ENCODE measurements around the gene TXLNA.

The TXLNA gene

DNA sequence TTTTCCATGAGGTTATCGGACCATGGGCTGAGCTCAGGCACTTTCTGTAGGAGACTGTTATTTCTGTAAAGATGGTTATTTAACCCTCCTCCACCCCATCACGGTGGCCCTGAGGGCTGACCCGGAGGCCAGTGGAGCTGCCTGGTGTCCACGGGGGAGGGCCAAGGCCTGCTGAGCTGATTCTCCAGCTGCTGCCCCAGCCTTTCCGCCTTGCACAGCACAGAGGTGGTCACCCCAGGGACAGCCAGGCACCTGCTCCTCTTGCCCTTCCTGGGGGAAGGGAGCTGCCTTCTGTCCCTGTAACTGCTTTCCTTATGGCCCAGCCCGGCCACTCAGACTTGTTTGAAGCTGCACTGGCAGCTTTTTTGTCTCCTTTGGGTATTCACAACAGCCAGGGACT is 18.4 kb downstream of the TXLNA start:
- peak overlapping the region; percentile 75 for H3K27ac Mint-ChIP-seq

DNA sequence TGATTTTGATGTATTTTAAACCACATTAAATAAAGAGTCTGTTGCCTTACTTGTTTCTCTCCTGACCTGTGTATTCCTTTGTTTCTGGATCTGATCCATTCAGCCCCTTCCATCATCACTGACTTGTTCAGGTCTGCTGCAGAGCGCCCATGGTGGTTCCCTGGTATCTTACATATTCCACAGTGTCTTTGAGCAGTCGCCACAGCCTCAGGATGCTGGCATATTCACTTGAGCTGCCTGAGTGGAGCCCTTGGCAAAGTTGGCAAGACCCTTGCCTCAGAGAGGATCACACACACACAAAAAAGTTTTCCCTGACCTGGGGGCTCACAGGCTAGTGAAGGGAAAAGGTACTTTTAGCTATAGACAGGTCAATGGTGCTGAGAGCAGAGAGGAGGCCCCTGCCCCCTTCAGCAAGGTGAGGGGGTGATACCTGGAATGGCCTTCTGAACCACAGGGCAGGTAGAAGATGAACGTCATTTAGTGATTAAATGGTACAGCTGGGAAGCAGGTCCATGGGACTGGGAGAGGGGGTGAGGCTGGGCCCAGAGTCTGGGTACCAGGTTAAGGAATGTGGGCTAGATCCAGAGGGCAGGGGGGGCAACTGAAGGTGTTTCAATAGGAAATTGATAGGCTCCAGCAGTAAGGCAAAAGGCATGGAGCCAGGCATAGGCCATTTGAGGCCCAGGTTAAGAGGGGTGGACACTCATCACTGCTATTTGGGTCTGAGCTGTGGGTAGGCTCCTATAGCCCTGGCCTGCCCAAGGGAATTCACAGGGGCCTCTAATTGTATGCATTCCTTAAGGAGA is 19.0 kb downstream of the TXLNA start:
- Mint-ChIP-seq H3K4me1 (peaks cover 68% of the 10 kb centered on the region), H3K36me3 (peaks cover 60% of the 10 kb centered on the region), H3K27ac (peak overlapping the region; percentile 75), H3K4me3 (peak overlapping the region; percentile 52), H3K27me3 (no peaks in the 10 kb centered on the region), H3K9me3 (no peaks in the 10 kb centered on the region)
- ATAC-seq, result no peak

More for the DNA sequence above, 18.4 kb downstream of the TXLNA start:
- ATAC-seq, result no peak
- Mint-ChIP-seq H3K4me1 (peaks cover 62% of the 10 kb centered on the region), H3K9me3 (no peaks in the 10 kb centered on the region), H3K27me3 (no peaks in the 10 kb centered on the region), H3K4me3 (no peak overlapping the region), H3K36me3 (peaks cover 66% of the 10 kb centered on the region)

DNA sequence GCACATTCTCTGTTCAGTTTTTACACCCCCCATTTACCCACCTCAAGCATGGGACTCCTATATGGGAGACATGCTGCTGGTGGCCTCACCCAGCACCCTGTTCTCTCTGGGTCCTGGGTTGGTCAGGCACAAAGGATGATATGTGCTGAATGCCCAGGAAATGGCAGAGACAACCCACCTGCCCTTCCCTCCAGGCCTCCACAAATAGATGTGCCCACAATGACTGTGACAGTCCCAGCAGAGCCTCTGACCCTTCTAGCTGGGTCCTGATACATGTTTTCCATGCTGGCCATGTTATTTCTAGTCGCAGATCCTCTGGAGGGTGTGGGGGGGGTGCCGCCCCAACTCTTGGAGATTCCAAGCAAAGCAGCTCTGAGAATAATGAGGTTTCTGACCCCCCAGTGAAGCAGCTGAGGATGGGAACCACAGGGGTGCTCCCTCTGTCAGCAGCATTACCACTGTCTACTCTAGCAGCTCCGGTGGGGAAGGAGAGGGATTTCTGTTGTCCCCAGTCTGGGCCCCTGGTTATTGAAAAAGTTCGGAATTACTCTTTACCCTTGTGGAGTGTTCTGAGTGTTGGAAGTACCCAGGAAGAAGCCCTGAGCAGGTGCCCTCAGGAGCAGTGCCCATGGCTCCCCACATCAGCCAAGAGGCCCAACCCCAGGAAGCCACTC is 19.7 kb downstream of the TXLNA start:
- ATAC-seq, result no peak
- Mint-ChIP-seq H3K4me3 (peak overlapping the region; percentile 92), H3K9me3 (no peaks in the 10 kb centered on the region), H3K27ac (peak overlapping the region; percentile 75), H3K4me1 (peaks cover 75% of the 10 kb centered on the region), H3K36me3 (peaks cover 57% of the 10 kb centered on the region), H3K27me3 (no peaks in the 10 kb centered on the region)

DNA sequence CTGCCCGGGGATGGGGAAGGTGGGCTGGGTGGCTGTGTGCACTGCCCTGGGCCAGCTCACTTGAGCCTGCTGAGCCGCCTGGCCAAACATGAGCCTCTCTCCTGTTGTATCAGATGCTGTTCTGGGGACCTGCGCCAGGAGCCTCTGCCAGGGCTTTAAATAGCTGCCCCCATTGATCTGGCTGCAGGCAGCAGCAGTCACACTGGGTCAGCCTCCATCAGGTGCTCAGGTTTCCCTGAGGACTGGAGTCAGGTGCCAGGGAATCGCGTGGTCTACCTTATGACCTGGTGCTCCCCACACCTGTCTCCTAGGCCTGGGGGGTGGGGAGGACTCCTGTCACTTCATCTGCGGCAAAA is 20.2 kb downstream of the TXLNA start:
- Mint-ChIP-seq H3K4me1 (peaks cover 80% of the 10 kb centered on the region), H3K9me3 (no peaks in the 10 kb centered on the region), H3K27me3 (no peaks in the 10 kb centered on the region), H3K27ac (peak overlapping the region; percentile 91), H3K4me3 (peak overlapping the region; percentile 92), H3K36me3 (peaks cover 54% of the 10 kb centered on the region)
- ATAC-seq, result no peak

DNA sequence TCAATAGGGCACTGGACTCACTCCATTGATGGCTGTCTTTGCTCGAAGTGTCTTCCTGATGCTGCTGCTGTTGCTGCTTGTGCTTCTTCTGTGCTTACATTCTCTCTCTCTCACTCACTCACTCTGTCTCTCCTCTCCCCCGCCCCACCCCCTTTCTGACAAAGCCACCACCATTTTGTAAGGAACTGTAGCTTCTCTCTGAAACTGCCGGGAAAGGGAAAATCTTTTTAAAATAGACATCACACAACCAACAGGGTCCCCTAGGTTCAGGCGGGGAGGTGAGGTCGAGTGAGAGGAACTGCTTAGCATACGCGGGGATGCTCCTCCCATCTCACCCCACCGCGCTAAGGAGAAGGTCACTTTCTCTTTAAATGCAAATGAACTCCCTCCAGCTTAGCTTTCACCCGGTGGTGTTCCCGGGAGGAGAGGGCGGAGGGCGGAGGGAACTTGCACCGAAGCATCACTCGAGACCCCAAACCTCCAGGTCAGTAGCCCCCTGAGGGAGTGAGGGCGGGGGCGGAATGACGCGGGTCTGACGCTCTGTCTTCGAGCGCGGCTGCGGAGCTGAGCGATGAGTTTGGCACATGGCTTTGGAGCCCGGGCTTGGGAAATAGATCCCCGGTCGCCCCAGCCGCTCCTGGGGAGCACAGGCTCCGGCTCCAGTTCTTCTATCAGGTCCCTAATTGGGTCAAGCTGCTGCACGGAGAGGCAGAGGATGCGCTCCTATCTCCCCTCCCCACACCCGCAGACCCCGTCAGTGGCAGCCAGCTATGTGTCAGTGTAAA is 20.9 kb downstream of the TXLNA start, which contains the start of gene CCDC28B:
Gene CCDC28B, plus strand, starts transcription at position 370 of the 785 bp plus-strand sequence. CDS start 1,341 bp downstream, outside the sequence.
- peak; percentile 71 for ATAC-seq
- H3K4me3 Mint-ChIP-seq, result peak within 1 kb of the TSS; percentile 92
- H3K4me1 Mint-ChIP-seq, result peaks cover 82% of the 10 kb centered on the region
- peak within 1 kb of the TSS; percentile 91 for H3K27ac Mint-ChIP-seq
- no peaks in the 10 kb centered on the region for H3K9me3 Mint-ChIP-seq
- H3K27me3 Mint-ChIP-seq, result no peaks in the 10 kb centered on the region
- H3K36me3 Mint-ChIP-seq, result peaks cover 46% of the 10 kb centered on the region

DNA sequence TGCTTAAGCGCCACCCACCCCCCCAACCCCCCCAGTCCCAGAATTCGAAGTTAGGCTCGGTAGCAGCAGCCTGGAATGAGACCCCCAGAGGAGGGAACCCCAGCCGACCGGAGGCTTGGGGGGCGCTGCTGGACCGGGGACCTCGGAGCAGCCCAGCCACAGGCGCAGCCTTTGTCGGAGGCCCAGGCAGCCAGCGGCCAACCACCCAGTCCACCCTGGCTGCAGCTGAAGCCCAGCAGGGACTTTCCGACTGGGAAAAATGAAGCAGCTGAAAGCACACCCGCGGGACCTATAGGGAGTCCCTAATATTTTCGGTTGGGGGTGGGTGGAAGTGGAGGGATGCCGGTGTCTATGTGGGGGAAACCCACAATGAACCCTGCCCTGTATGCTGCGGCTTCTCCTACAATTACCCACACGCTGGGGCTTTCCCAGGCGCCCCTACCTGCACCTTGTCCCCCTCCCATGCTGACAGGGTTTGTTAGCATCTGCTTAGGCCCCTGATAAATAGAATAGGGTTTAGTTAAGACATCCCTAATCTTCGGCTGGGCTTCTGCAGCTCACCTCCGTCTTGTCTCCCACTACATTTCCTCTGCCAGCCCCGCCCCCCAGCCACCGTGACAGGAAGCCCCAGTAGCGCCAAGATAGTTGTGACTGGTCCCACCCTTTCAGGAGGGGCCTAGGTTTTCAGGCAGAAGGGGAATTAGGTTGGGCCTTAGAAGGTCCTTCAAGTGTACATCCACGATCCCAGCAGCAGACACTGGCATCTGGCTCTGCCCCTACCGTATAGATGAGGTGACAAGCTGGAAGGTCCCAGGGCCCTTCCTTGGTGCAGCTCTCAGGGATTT is 21.8 kb downstream of the TXLNA start:
- H3K27me3 Mint-ChIP-seq, result no peaks in the 10 kb centered on the region
- H3K9me3 Mint-ChIP-seq, result no peaks in the 10 kb centered on the region

DNA sequence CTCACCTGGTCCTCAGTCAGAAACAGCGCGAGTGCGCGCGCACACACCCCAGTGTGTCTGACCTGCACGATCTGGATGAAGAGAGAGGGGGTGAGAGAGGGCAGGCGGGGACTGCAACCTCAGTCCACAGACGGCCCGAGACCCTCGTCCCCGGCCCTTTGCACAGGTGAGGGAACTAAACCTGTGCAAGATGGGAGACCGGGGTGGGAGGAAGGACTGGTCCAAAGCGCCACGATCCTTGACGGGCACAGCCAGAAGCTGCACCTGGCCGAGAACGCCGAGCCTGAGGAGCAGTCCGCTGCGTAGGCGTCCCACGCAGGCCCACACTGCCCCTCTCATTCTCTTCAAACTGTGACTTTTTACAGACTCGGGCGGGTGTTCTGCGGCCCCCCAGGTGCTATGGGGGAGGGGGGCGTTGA is 25.5 kb downstream of the TXLNA start:
- Mint-ChIP-seq H3K27ac (no peak overlapping the region), H3K9me3 (no peaks in the 10 kb centered on the region), H3K36me3 (peaks cover 17% of the 10 kb centered on the region), H3K27me3 (no peaks in the 10 kb centered on the region), H3K4me1 (peaks cover 82% of the 10 kb centered on the region), H3K4me3 (peak overlapping the region; percentile 87)
- ATAC-seq, result no peak

More for the DNA sequence above, 21.8 kb downstream of the TXLNA start:
- Mint-ChIP-seq H3K4me3 (peak overlapping the region; percentile 92), H3K36me3 (peaks cover 40% of the 10 kb centered on the region), H3K27ac (peak overlapping the region; percentile 91), H3K4me1 (peaks cover 83% of the 10 kb centered on the region)
- peak; percentile 78 for ATAC-seq

DNA sequence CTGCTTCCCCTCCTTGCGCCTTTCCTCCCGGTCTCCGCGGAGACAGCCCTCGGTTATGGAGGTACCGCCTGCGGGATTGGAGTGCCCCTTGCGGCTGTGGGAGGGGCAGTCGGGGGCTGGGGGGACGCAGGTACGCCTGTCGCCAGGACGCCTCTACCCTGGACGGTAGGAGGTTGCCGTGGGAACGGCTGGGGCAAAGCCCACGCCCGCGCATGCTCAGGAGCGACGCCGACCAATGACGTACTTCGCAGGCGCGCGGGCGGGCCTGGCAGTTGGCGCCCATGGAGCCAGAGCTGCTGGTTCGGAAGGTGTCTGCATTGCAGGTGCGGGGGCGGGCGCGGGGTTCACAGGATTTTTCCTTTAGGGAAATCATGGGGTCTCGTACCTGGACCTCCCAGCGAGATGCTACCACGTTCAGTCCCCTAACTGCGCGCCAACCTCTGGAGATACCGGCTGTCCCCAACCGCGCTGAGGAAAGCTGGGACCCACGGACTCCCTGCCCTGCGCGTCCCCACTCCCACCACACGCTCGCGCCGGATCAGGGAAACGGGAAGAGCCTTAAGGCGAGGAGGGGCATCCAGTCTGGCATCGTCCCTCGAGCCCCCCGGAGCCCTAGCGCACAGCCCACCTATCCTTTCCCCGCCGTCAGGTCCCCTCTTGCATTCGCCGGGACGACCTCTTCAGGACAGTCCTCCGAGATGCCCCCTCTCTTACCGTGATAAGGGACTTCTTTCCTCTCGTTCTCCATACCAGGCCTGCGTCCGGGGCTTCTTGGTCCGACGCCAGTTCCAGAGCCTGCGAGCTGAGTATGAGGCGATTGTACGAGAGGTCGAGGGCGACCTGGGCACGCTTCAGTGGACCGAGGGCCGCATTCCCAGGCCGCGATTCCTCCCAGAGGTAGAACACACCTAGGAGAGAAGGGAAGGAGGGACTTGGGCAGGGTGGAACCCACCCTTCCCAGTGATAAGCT is 26.2 kb downstream of the TXLNA start, which contains the start of gene IQCC:
Gene IQCC, plus strand, starts transcription at position 271 of the 970 bp plus-strand sequence. Its CDS starts 11 bp downstream, at position 282.
- H3K4me1 Mint-ChIP-seq, result peaks cover 76% of the 10 kb centered on the region
- peak within 1 kb of the TSS; percentile 85 for H3K27ac Mint-ChIP-seq
- peak within 1 kb of the TSS; percentile 87 for H3K4me3 Mint-ChIP-seq
- no peaks in the 10 kb centered on the region for H3K27me3 Mint-ChIP-seq
- no peaks in the 10 kb centered on the region for H3K9me3 Mint-ChIP-seq
- ATAC-seq, result peak; percentile 75
- H3K36me3 Mint-ChIP-seq, result peaks cover 17% of the 10 kb centered on the region

DNA sequence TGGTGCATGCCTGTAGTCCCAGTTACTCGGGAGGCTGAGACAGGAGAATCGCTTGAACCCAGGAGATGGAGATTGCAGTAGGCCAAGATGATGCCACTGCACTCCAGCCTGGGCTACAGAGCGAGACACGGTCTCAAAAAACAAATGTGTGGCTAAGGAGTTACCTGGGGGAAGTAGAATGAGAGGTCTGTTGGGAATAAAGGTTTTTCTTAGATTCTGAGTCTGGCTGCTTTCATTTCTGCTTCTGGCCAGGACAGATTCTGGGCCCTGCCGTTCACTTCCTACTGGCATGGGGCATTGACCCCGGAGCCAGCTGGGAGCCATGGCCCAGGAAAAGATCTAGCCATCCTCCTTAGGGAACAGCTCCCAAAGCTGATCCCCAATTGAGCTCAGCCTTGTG is 29.0 kb downstream of the TXLNA start:
- ATAC-seq, result peak; percentile 60
- H3K4me1 Mint-ChIP-seq, result peaks cover 64% of the 10 kb centered on the region
- no peak overlapping the region for H3K27ac Mint-ChIP-seq
- no peaks in the 10 kb centered on the region for H3K27me3 Mint-ChIP-seq
- H3K36me3 Mint-ChIP-seq, result peaks cover 6% of the 10 kb centered on the region
- no peaks in the 10 kb centered on the region for H3K9me3 Mint-ChIP-seq
- H3K4me3 Mint-ChIP-seq, result no peak overlapping the region

DNA sequence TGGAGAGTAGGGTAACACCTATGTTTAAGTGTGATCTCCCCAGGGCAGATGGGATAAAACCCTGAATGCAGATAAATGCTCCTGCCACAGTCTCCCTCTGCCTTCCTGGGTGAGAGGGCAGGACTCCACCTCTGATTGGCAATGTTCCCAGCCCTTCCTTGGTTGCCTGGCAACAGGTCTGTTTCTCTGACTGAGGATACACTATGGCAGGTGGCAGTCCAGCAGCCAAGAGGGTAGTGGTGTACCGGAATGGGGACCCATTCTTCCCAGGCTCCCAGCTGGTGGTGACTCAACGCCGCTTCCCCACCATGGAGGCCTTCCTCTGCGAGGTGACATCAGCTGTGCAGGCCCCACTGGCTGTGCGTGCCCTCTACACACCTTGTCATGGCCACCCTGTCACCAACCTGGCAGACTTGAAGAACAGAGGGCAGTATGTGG is 29.4 kb downstream of the TXLNA start, which contains the start of gene DCDC2B:
Gene DCDC2B, plus strand, starts transcription at position 199 of the 438 bp plus-strand sequence. Its CDS starts 5 bp downstream, at position 204.
- no peaks in the 10 kb centered on the region for H3K27me3 Mint-ChIP-seq
- H3K4me3 Mint-ChIP-seq, result no peak within 1 kb of the TSS
- no peak for ATAC-seq
- H3K9me3 Mint-ChIP-seq, result no peaks in the 10 kb centered on the region
- peaks cover 5% of the 10 kb centered on the region for H3K36me3 Mint-ChIP-seq
- peak within 1 kb of the TSS; percentile 52 for H3K27ac Mint-ChIP-seq
- H3K4me1 Mint-ChIP-seq, result peaks cover 59% of the 10 kb centered on the region

DNA sequence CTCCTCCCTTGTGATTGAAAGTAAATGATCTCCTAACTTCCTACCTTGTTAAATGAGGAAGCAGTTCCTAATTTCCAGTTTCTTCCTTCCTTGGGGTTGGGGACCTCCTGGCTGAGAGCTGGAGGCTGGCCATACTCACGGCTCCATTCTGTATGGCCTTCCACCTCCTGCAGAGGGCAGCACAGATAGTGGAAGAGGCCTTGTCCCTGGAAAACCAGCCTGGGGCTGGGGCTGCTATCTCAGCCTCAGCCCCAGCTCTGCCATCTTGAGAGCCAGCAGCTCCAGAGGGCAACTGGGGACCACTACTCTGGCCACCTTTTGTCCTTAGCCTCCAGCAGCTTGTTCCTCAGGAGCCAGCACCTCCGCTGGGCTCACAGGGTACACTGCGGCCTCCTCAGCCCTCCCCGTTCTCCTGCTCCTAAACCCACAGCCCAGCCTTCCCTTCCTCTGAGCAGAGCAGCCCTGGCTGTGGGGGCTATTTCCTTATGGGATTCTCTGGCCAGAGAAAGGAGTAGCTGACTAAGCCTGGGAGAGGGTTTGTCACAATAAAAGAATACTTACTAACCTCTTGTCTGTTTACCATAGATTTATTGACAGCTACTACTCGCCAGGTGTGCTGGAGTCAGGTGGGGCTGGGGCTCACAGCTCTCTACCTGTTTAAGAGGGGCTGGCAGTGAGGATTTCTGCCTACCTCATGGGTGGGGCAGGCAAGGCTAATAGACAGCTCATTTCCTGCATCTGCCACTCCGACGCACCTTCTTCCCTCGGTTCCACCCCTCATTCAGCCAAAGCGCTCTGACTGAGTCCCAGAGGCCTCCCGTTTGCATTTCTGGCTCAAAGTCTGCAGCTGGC is 36.4 kb downstream of the TXLNA start:
- H3K27me3 Mint-ChIP-seq, result no peaks in the 10 kb centered on the region
- no peak overlapping the region for H3K27ac Mint-ChIP-seq
- no peak overlapping the region for H3K4me3 Mint-ChIP-seq
- peak; percentile 78 for ATAC-seq
- H3K4me1 Mint-ChIP-seq, result peaks cover 35% of the 10 kb centered on the region
- peaks cover 34% of the 10 kb centered on the region for H3K36me3 Mint-ChIP-seq
- no peaks in the 10 kb centered on the region for H3K9me3 Mint-ChIP-seq

DNA sequence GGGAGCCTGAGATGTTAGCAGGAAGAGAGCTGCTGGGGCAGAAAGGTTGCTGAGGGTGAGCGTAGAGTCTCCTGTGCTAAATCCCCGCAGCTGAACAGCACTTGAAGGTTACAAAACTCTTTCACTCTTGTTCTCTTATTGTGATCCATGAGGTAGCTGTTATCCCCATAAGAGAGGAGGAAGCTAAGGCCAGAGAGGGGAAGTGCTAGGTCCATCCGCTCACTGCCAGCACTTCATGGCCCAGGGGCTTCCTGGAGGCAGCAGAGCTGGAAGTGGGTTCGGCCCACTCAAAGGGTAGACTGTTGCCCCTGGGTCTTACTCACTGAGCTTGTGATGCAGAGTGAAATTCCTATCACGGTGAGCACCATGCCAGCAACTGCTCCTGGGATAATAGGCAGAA is 37.1 kb downstream of the TXLNA start:
- no peak overlapping the region for H3K27ac Mint-ChIP-seq
- no peaks in the 10 kb centered on the region for H3K27me3 Mint-ChIP-seq
- H3K36me3 Mint-ChIP-seq, result peaks cover 34% of the 10 kb centered on the region
- H3K9me3 Mint-ChIP-seq, result no peaks in the 10 kb centered on the region
- ATAC-seq, result no peak
- H3K4me1 Mint-ChIP-seq, result peaks cover 40% of the 10 kb centered on the region
- no peak overlapping the region for H3K4me3 Mint-ChIP-seq

DNA sequence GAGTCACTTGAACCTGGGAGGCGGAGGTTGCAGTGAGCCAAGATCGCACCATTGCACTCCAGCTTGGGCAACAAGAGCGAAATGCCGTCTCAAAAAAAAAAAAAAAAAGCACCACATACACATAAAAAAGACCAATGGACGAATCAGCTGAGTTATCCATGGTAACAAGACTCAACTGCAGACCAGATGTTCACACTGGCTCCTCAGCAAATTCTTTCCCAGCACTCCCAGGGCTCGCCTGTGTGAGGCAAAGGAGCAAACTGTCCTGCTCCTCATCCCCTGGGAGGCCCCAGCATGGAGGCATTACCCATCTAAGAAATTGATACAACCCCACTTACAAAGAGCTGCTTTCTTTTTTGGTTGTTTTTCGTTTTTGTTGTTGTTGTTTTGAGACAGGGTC is 39.5 kb downstream of the TXLNA start:
- H3K27ac Mint-ChIP-seq, result no peak overlapping the region
- no peak for ATAC-seq
- H3K4me1 Mint-ChIP-seq, result peaks cover 42% of the 10 kb centered on the region
- H3K27me3 Mint-ChIP-seq, result no peaks in the 10 kb centered on the region
- H3K4me3 Mint-ChIP-seq, result no peak overlapping the region
- no peaks in the 10 kb centered on the region for H3K9me3 Mint-ChIP-seq
- H3K36me3 Mint-ChIP-seq, result peaks cover 36% of the 10 kb centered on the region
